LNCaP clone FGC (cell line): ENCODE results near the gene FSCN2.

ENCODE experiments used
- DNase-seq: peaks from one replicate; pipeline ENCODE4 v3.0.0-alpha.2; 2011; ENCODE audit warnings: low read depth
- H3K4me3 ChIP-seq: 2 replicates; pipeline ENCODE4 v1.5.1; 2011; ENCODE audit warnings: mild to moderate bottlenecking, low read depth, low read length, control low read depth
- CTCF ChIP-seq: IDR thresholded peaks from 2 replicates; pipeline ENCODE4 v1.5.1; 2012; ENCODE audit warnings: mild to moderate bottlenecking; ENCODE audit not compliant: control insufficient read depth, insufficient read depth; ENCODE audit errors: extremely low read depth

FSCN2 gene

DNA sequence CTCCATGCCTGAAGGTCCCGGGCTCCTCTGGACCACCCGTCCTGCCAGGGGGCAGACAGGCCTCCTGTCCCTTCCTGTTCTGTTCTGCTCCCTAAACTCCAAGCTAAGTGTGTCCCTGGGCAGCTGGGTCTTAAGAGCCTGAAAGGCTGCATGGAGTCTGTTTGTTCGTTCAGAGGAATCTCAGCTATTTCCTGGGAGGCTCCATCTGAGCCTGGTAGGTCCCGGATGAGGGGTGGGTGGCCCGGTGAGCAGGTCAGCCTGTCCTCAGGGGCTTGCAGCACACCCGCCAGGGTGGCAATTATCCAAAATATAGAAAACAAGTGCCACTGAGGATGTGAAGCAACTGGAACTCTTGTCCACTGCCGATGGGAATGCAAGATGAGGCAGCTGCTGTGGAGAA lies 28.1 kb upstream of the FSCN2 start:
- H3K4me3 ChIP-seq, result no peak overlapping the region
- DNase-seq, result no peak
- TF ChIP-seq CTCF, result no peak

GRCh38 chr17:81502471-81503017 lies 25.6 kb upstream of the FSCN2 start:
- H3K4me3 ChIP-seq, result no peak overlapping the region
- no peak for TF ChIP-seq CTCF
- no peak for DNase-seq

DNA sequence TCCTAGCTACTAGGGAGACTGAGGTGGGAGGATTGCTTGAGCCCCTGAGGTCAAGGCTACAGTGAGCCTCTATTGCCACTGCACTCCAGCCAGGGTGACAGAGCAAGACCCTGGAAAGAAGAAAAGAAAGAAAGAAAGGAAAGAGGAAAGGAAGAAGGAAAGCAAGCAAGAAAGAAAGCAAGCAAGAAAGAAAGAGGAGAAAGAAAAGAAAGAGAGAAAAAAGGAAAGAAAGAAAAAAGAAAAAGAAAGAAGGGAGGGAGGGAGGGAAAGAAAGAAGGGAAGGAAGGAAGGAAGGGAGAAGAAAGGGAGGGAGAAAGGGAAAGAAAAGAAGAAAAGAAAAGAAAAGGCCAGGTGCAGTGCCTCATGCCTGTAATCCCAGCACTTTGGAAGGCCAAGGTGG lies 24.6 kb upstream of the FSCN2 start:
- H3K4me3 ChIP-seq, result no peak overlapping the region
- DNase-seq, result no peak
- no peak for TF ChIP-seq CTCF

DNA sequence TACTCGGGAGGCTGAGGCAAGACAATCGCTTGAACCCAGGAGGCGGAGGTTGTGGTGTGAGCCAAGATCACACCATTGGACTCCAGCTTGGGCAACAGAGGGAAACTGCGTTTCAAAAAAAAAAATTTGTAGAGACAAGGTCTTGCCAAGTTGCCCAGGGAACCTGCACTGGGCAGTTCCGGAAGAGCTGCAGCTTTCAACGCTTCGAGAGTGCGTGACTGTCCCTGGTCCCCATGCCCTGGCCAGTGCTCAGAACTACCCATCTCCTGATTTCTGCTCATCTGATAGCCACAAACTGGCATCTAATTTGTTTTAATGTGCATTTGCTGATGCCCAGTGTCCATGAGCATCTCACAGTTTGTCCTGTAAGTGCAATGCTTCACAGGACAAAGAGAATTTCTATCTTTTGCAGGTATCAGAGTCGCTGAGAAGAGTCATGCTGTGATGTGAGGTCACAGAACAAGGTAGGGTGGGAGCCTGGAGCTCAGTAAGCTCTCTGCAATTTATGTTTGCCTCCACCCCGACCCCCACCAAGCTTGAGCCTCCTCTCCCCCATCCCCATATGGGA lies 19.5 kb upstream of the FSCN2 start:
- TF ChIP-seq CTCF, result no peak
- peak; percentile 61 for DNase-seq
- no peak overlapping the region for H3K4me3 ChIP-seq

DNA sequence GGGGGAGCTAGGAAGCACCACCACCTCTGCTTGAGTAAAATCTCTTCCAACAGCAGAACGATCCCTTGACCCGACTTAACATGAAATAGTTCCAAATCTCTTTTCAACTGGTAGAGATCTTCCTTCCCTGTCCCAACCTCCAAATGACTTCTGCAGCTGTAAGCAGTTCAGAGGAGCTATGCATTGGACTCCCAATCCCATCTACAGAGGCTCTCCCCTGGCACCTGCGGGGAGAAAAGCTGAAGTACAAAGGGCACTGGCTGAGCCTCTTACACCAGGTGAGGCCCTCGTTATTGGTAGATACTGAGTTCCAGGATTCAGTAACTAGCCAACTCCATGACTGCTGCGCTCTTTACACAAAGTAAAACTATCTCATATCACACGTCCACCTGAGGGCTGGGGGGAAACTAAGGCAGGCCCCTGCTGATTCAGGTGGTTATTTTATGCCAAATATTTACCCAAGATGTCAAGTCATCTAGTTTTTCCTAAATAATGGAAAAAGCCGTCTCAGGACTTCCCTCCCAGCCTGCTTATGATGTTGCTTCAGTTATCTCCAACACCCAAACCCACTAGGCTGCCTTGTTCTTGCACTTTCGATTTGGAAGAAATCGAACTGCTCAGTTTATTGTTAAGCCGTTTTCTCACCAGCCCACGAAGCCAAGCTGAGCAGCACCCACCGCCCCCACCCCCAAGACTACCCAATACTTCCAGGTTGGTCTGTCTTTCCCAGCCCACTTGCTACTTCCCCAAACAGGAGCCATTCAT lies 18.8 kb upstream of the FSCN2 start:
- no peak overlapping the region for H3K4me3 ChIP-seq
- DNase-seq, result no peak
- no peak for TF ChIP-seq CTCF

DNA sequence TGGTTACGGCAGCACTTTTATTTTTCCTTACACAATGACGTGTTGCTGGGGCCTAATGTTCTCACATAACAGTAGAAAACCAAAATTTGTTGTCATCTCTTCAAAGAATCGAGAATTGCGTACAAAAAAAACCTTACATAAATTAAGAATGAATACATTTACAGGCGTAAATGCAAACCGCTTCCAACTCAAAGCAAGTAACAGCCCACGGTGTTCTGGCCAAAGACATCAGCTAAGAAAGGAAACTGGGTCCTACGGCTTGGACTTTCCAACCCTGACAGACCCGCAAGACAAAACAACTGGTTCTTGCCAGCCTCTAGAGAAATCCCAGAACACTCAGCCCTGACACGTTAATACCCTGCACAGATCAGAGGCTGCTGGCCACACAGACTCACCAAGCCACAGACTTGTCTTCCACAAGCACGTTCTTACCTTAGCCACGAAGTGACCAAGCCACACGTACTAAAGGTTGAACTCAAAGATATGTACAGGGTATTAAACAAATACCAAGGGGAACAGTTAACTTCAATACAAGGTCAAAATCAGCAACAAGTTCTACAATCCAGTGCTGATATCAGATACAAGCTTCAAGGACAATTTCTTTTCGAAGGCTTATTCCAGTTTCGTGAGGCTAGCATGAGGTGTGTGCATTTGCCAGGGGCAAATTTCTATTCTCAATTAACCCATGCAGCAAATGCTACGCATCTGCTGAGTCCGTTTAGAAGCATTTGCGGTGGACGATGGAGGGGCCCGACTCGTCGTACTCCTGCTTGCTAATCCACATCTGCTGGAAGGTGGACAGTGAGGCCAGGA lies 18.0 kb upstream of the FSCN2 start:
- H3K4me3 ChIP-seq, result peak overlapping the region; percentile 95
- no peak for DNase-seq
- TF ChIP-seq CTCF, result no peak
